HFF-Myc (cell line): ENCODE measurements around the gene CABP2.
"Not testable (repeated sequence)": the region's sequence is repeated elsewhere in the genome, so short reads cannot be mapped to it uniquely, and the experiment has no call there.

Experiments used
- DNase-seq: peaks from one replicate; pipeline ENCODE4 v3.0.0-alpha.2; 2011; ENCODE audit warnings: low read depth; ENCODE audit errors: extremely low read depth
- H3K4me3 ChIP-seq: replicated peaks from 2 replicates; pipeline ENCODE4 v1.5.1; 2011; ENCODE audit warnings: low read depth, mild to moderate bottlenecking, control low read depth, low read length
- TF ChIP-seq, protein P1 (sequence below): IDR thresholded peaks from 2 replicates; pipeline ENCODE4 v1.5.1; 2012; ENCODE audit warnings: mild to moderate bottlenecking, low read depth, low read length, control low read depth; ENCODE audit errors: missing control alignments

Gene CABP2

GRCh38 chr11:67489885-67490726 is 33.1 kb downstream of the CABP2 start:
- DNase-seq, result no peak
- TF ChIP-seq, protein P1, sequence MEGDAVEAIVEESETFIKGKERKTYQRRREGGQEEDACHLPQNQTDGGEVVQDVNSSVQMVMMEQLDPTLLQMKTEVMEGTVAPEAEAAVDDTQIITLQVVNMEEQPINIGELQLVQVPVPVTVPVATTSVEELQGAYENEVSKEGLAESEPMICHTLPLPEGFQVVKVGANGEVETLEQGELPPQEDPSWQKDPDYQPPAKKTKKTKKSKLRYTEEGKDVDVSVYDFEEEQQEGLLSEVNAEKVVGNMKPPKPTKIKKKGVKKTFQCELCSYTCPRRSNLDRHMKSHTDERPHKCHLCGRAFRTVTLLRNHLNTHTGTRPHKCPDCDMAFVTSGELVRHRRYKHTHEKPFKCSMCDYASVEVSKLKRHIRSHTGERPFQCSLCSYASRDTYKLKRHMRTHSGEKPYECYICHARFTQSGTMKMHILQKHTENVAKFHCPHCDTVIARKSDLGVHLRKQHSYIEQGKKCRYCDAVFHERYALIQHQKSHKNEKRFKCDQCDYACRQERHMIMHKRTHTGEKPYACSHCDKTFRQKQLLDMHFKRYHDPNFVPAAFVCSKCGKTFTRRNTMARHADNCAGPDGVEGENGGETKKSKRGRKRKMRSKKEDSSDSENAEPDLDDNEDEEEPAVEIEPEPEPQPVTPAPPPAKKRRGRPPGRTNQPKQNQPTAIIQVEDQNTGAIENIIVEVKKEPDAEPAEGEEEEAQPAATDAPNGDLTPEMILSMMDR, result no peak
- no peak overlapping the region for H3K4me3 ChIP-seq

DNA sequence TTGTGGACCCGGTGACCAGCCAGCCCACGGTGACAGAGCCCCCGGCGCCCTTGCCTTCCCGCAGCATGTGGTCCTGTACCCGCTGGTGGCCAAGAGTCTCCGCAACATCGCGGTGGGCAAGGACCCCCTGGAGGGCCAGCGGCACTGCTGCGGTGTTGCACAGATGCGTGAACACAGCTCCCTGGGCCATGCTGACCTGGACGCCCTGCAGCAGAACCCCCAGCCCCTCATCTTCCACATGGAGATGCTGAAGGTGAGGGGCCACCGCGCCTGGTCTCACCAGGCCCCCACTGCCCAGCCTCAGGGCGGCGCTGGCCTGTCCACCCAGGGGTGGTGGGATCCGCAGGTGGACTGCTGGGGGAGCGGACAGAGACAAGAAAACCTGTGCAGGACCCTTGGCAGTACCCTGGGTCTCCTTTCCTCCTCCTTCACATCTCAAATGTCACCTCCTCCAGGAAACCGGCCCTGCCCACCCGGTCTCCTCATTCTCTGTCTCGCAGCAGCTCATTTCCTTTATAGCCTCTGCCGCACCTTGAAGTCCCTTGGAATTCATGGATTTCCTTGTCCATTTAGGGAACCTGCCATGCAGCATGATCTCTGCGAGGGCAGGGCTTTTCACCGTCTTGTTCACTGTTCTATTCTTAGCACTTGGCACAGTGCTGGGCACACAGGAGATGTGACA is 33.9 kb downstream of the CABP2 start:
- TF ChIP-seq, protein P1, result no peak

GRCh38 chr11:67486481-67487195 is 36.6 kb downstream of the CABP2 start:
- no peak overlapping the region for H3K4me3 ChIP-seq
- no peak for DNase-seq
- TF ChIP-seq, protein P1, result no peak

More for the DNA sequence above, 33.9 kb downstream of the CABP2 start:
- H3K4me3 ChIP-seq, result no peak overlapping the region
- no peak for DNase-seq

DNA sequence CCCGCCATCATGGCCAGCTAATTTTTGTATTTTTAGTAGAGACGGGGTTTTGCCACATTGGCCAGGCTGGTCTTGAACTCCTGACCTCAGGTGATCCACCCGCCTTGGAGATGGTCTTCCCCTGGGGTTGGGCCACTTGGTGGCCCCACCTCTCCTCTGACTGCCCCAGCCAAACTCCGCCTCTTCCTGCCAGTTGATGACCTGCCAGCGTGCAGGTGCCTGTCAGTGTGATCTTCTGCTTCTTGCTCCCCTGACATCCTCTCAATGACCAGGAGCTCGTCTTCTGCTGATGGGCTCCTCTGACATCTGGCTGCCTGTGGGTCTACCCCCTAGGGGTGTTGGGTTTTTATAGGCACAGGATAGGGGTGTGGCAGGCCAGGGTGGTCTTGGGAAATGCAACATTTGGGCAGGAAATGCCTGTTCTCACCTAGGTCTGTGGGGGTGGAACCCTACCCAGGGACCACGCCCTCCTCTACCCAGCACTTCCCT is 37.3 kb downstream of the CABP2 start:
- not testable (repeated sequence) for DNase-seq, H3K4me3 ChIP-seq

DNA sequence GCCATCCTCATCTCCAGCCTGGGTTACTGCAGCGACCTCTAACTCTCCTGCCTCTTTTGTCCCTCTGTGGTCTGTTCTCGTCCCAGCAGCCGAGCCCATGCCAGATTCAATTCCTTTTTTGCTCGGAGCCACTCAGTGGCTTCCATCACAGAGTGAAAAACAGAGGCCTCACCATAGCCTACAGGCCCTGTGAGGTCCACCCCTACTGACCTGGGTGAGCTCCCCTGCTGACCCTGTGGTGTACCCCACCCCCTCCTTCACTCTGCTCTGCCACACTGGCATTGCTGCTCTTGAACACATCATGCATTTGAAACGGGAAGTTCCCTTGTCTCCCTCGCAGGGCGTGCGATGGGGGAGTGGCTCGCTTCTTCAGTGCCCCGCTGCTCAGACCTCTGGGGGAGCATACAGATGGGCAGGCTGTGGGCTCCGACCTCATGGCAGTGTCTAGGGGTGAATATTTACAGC is 38.4 kb downstream of the CABP2 start:
- H3K4me3 ChIP-seq, result no peak overlapping the region
- TF ChIP-seq, protein P1, result no peak
- no peak for DNase-seq

- no peak for DNase-seq
- TF ChIP-seq, protein P1, result no peak
- peak overlapping the region; percentile 57 for H3K4me3 ChIP-seq
Observed at GRCh38 chr11:67483831-67484665, 39.2 kb downstream of the CABP2 start.
